HepG2 (cell line): ENCODE measurements around the gene NECAB2. TPM values are rescaled to one million over a fixed set of nuclear protein-coding genes. Genes with fewer than 3 reads are reported as not detected.

Source experiments
- CEBPG ChIP-seq: IDR thresholded peaks from 2 replicates; pipeline ENCODE4 v1.6.1; 2016
- DNMT3B ChIP-seq: conservative IDR thresholded peaks from 2 replicates; pipeline ENCODE4 v1.6.1; 2016; ENCODE audit warnings: missing biosample characterization, control low read depth
- ELF3 ChIP-seq: IDR thresholded peaks from 2 replicates; pipeline ENCODE4 v1.6.1; 2016; ENCODE audit warnings: missing genetic modification reagents, missing compliant biosample characterization
- GABPB1 ChIP-seq: IDR thresholded peaks from 2 replicates; pipeline ENCODE4 v1.6.1; 2016; ENCODE audit warnings: mild to moderate bottlenecking, missing genetic modification reagents, moderate library complexity, missing compliant biosample characterization
- GATAD1 ChIP-seq: IDR thresholded peaks from 2 replicates; pipeline ENCODE4 v1.6.1; 2016; ENCODE audit warnings: missing genetic modification reagents, missing compliant biosample characterization
- GATAD2A ChIP-seq: IDR thresholded peaks from 2 replicates; pipeline ENCODE4 v1.6.1; 2016
- HDAC1 ChIP-seq: sonication (generic); formaldehyde crosslinking; IDR thresholded peaks from 2 replicates; pipeline ENCODE4 v1.5.1; 2020; ENCODE audit warnings: mild to moderate bottlenecking, missing genetic modification reagents
- KDM3A ChIP-seq: IDR thresholded peaks from 2 replicates; pipeline ENCODE4 v1.6.1; 2018; ENCODE audit warnings: low read depth, missing compliant biosample characterization
- MYC ChIP-seq: sonication (generic); formaldehyde crosslinking; IDR thresholded peaks from 2 replicates; pipeline ENCODE4 v1.9.0; 2021; ENCODE audit warnings: missing genetic modification reagents, borderline replicate concordance
- RBM22 ChIP-seq: fragments of 200-400 bp; formaldehyde crosslinking; optimal IDR thresholded peaks from 2 replicates; pipeline ENCODE3; 2017; ENCODE audit warnings: mild to moderate bottlenecking, low read length, moderate library complexity
- SAFB2 ChIP-seq: sonication (generic); formaldehyde crosslinking; IDR thresholded peaks from 2 replicates; pipeline ENCODE4 v1.5.1; 2020; ENCODE audit warnings: missing genetic modification reagents, low read depth, mild to moderate bottlenecking, borderline replicate concordance
- TCF7L2 ChIP-seq: IDR thresholded peaks from 2 replicates; pipeline ENCODE4 v1.6.1; 2011; ENCODE audit warnings: mild to moderate bottlenecking, low read depth, low read length, moderate library complexity
- ZNF24 ChIP-seq: fragments of 450-650 bp; IDR thresholded peaks from 2 replicates; pipeline ENCODE4 v1.6.1; 2017; ENCODE audit warnings: antibody characterized with exemption, mild to moderate bottlenecking
- ZNF30 ChIP-seq: sonication (generic); formaldehyde crosslinking; IDR thresholded peaks from 2 replicates; pipeline ENCODE4 v1.5.0; 2020; ENCODE audit warnings: mild to moderate bottlenecking, missing genetic modification reagents
- ZNF343 ChIP-seq: sonication (generic); formaldehyde crosslinking; IDR thresholded peaks from 2 replicates; pipeline ENCODE4 v1.4.0; 2020; ENCODE audit warnings: mild to moderate bottlenecking, missing genetic modification reagents
- ZNF644 ChIP-seq: IDR thresholded peaks from 2 replicates; pipeline ENCODE4 v1.6.1; 2016; ENCODE audit warnings: low read depth
- ZSCAN31 ChIP-seq: sonication (generic); formaldehyde crosslinking; IDR thresholded peaks from 2 replicates; pipeline ENCODE4 v1.5.0; 2020; ENCODE audit warnings: low read depth, mild to moderate bottlenecking, missing genetic modification reagents
- polyA plus RNA-seq, 8 experiments: library from polyadenylated mRNA; depleted of rRNA in 3 of 8; stranded (reverse) in 7 of 8; unstranded in 1 of 8; fragments of >200 nt; fragmentation: Illumina TruSeq in 4 of 8; extraction: Trizol in 4 of 8; gene quantifications; 2 replicates each; pipeline versions ENCODE4 v1.2.1 to v1.2.3, GENCODE V29; 2011 to 2016; ENCODE audit warnings: low read depth in 4 of 8, missing spikeins in 1 of 8, mixed read lengths in 1 of 8; ENCODE audit not compliant: insufficient read depth in 1 of 8
- total RNA-seq, 5 experiments: library from RNA; depleted of rRNA; stranded (reverse); fragments of >200 nt; fragmentation: Illumina TruSeq; extraction: Trizol; gene quantifications; 2 replicates each; pipeline ENCODE4 v1.2.3, GENCODE V29; 2016; ENCODE audit warnings: low read depth in 1 of 5
- TF ChIP-seq, protein P1 (sequence below): sonication (generic); formaldehyde crosslinking; conservative IDR thresholded peaks from 2 replicates; pipeline ENCODE4 v1.5.0; 2020; ENCODE audit warnings: missing genetic modification reagents
- TF ChIP-seq, protein P2 (sequence below): sonication (generic); formaldehyde crosslinking; IDR thresholded peaks from 2 replicates; pipeline ENCODE4 v1.5.0; 2020; ENCODE audit warnings: mild to moderate bottlenecking, missing genetic modification reagents
- TF ChIP-seq, protein P3 (sequence below): IDR thresholded peaks from 2 replicates; pipeline ENCODE4 v1.6.1; 2016; ENCODE audit warnings: mild to moderate bottlenecking
- TF ChIP-seq, protein P4 (sequence below): sonication (generic); formaldehyde crosslinking; IDR thresholded peaks from 2 replicates; pipeline ENCODE4 v1.5.0; 2020; ENCODE audit warnings: missing genetic modification reagents, mild to moderate bottlenecking, borderline replicate concordance
- TF ChIP-seq, protein P5 (sequence below): sonication (generic); formaldehyde crosslinking; IDR thresholded peaks from 2 replicates; pipeline ENCODE4 v1.5.1; 2020; ENCODE audit warnings: mild to moderate bottlenecking, missing genetic modification reagents

The NECAB2 gene
- total and polyA plus RNA-seq, 2 of the 13 experiments (the other 11 are each of a cell fraction or from before 2014, with no cell fraction given) = 0.21 to 0.49 TPM

DNA sequence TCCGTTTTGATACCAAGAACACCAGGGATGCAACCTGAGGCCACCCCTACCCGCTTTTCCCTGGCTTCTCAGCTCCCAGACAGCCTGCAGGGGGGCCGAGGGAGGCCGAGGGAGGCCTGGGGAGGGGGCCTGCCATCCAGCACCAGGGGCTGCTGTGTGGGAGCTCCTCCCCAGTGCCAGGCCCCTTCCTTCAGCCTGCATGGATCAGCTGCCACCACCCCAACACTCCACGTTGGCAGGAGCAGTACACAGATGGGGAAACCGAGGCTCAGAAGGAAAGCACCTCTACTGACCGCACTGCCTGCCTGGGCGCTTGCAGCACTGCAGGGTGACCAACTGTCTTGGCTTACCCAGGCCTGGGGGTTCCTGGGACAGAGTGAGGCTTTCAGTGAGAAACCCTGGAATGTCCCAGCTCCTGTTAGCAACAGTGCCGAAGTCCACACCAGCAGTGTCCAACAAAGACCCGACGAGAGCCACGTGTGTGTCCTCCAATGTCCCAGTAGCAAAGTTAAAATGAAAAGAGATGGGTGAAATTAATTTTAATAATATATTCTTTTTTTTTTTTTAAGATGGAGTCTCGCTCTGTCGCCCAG lies 20.3 kb upstream of the NECAB2 start (continued):
- TF ChIP-seq, protein P1, sequence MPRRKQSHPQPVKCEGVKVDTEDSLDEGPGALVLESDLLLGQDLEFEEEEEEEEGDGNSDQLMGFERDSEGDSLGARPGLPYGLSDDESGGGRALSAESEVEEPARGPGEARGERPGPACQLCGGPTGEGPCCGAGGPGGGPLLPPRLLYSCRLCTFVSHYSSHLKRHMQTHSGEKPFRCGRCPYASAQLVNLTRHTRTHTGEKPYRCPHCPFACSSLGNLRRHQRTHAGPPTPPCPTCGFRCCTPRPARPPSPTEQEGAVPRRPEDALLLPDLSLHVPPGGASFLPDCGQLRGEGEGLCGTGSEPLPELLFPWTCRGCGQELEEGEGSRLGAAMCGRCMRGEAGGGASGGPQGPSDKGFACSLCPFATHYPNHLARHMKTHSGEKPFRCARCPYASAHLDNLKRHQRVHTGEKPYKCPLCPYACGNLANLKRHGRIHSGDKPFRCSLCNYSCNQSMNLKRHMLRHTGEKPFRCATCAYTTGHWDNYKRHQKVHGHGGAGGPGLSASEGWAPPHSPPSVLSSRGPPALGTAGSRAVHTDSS (CRISPR knock-in tag) = no peak
- TF ChIP-seq GATAD1 (CRISPR knock-in tag) = no peak
- TF ChIP-seq CEBPG (CRISPR knock-in tag) = no peak
- TF ChIP-seq ZNF24 = no peak
- peak; percentile 15; the same call in 1 of the 2 replicates for TF ChIP-seq HDAC1 (CRISPR knock-in tag)
- no peak for TF ChIP-seq TCF7L2
- TF ChIP-seq, protein P2, sequence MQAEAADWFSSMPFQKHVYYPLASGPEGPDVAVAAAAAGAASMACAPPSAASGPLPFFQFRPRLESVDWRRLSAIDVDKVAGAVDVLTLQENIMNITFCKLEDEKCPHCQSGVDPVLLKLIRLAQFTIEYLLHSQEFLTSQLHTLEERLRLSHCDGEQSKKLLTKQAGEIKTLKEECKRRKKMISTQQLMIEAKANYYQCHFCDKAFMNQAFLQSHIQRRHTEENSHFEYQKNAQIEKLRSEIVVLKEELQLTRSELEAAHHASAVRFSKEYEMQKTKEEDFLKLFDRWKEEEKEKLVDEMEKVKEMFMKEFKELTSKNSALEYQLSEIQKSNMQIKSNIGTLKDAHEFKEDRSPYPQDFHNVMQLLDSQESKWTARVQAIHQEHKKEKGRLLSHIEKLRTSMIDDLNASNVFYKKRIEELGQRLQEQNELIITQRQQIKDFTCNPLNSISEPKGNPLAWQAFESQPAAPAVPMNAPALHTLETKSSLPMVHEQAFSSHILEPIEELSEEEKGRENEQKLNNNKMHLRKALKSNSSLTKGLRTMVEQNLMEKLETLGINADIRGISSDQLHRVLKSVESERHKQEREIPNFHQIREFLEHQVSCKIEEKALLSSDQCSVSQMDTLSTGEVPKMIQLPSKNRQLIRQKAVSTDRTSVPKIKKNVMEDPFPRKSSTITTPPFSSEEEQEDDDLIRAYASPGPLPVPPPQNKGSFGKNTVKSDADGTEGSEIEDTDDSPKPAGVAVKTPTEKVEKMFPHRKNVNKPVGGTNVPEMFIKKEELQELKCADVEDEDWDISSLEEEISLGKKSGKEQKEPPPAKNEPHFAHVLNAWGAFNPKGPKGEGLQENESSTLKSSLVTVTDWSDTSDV = no peak
- TF ChIP-seq, protein P3, sequence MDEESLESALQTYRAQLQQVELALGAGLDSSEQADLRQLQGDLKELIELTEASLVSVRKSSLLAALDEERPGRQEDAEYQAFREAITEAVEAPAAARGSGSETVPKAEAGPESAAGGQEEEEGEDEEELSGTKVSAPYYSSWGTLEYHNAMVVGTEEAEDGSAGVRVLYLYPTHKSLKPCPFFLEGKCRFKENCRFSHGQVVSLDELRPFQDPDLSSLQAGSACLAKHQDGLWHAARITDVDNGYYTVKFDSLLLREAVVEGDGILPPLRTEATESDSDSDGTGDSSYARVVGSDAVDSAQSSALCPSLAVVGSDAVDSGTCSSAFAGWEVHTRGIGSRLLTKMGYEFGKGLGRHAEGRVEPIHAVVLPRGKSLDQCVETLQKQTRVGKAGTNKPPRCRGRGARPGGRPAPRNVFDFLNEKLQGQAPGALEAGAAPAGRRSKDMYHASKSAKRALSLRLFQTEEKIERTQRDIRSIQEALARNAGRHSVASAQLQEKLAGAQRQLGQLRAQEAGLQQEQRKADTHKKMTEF (CRISPR knock-in tag) = no peak
- peak; percentile 88 for TF ChIP-seq MYC (CRISPR knock-in tag)
- no peak for TF ChIP-seq ZSCAN31 (CRISPR knock-in tag)
- TF ChIP-seq, protein P4, sequence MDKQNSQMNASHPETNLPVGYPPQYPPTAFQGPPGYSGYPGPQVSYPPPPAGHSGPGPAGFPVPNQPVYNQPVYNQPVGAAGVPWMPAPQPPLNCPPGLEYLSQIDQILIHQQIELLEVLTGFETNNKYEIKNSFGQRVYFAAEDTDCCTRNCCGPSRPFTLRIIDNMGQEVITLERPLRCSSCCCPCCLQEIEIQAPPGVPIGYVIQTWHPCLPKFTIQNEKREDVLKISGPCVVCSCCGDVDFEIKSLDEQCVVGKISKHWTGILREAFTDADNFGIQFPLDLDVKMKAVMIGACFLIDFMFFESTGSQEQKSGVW (CRISPR knock-in tag) = no peak
- TF ChIP-seq ZNF343 (CRISPR knock-in tag) = no peak
- no peak for TF ChIP-seq GABPB1
- TF ChIP-seq ZNF30 (CRISPR knock-in tag) = no peak
- no peak for TF ChIP-seq DNMT3B
- peak; percentile 57 for TF ChIP-seq GATAD2A (CRISPR knock-in tag)
- no peak for TF ChIP-seq SAFB2 (CRISPR knock-in tag)
- 0 out of 2 replicates have a peak, but pooled peaks have one; percentile 20 for TF ChIP-seq ZNF644
- no peak for TF ChIP-seq ELF3 (CRISPR knock-in tag)
- no peak for TF ChIP-seq RBM22
- TF ChIP-seq, protein P5, sequence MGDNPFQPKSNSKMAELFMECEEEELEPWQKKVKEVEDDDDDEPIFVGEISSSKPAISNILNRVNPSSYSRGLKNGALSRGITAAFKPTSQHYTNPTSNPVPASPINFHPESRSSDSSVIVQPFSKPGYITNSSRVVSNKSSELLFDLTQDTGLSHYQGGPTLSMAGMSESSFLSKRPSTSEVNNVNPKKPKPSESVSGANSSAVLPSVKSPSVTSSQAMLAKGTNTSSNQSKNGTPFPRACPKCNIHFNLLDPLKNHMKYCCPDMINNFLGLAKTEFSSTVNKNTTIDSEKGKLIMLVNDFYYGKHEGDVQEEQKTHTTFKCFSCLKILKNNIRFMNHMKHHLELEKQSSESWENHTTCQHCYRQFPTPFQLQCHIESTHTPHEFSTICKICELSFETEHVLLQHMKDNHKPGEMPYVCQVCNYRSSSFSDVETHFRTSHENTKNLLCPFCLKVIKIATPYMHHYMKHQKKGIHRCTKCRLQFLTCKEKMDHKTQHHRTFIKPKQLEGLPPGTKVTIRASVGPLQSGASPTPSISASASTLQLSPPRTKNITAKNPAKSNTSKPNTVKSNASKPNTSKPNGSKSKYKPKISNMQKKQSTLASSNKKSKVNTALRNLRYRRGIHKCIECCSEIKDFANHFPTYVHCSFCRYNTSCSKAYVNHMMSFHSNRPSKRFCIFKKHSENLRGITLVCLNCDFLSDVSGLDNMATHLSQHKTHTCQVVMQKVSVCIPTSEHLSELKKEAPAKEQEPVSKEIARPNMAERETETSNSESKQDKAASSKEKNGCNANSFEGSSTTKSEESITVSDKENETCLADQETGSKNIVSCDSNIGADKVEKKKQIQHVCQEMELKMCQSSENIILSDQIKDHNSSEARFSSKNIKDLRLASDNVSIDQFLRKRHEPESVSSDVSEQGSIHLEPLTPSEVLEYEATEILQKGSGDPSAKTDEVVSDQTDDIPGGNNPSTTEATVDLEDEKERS (CRISPR knock-in tag) = no peak
- TF ChIP-seq KDM3A (CRISPR knock-in tag) = no peak
